B cell (primary cell): ENCODE measurements around the gene CHST14.

Source experiments
- CTCF ChIP-seq: fragments of 200-600 bp; IDR thresholded peaks from one replicate; pipeline ENCODE4 v1.8.0; 2022; ENCODE audit warnings: antibody characterized with exemption, mild to moderate bottlenecking
- EZH2 ChIP-seq: IDR thresholded peaks from 2 replicates; pipeline ENCODE4 v1.6.1; 2012; ENCODE audit warnings: borderline replicate concordance, low read depth, mild to moderate bottlenecking, moderate library complexity, low read length; ENCODE audit not compliant: insufficient read depth, poor library complexity, severe bottlenecking

GRCh38 chr15:40487816-40488682 lies 17.3 kb downstream of the CHST14 start:
- TF ChIP-seq CTCF = no peak
- TF ChIP-seq EZH2 = no peak
